GOT3 (cell line): ENCODE results near the gene HOATZ.

Experiments used
- DNase-seq: peaks from one replicate; lab custom pipeline; 2025; ENCODE audit warnings: mixed read lengths; lab: John Stamatoyannopoulos, UW

Gene HOATZ

GRCh38 chr11:111514216-111515031 is at the start of gene HOATZ:
TSS of gene HOATZ (plus strand) at chr11:111514778. CDS start at chr11:111514785, 7 bp downstream.
- no peak for DNase-seq

- no peak for DNase-seq
Observed at GRCh38 chr11:111465400-111465799, 49.2 kb upstream of the HOATZ start.

- DNase-seq, result no peak
Observed at GRCh38 chr11:111466615-111467014, 48.0 kb upstream of the HOATZ start.

GRCh38 chr11:111469200-111469599 is 45.4 kb upstream of the HOATZ start:
- no peak for DNase-seq

- DNase-seq, result no peak
Observed at GRCh38 chr11:111472228-111472627, 42.4 kb upstream of the HOATZ start.

- no peak for DNase-seq
Observed at GRCh38 chr11:111474432-111474831, 40.1 kb upstream of the HOATZ start.

GRCh38 chr11:111476366-111476765 is 38.2 kb upstream of the HOATZ start:
- no peak for DNase-seq

- no peak for DNase-seq
Observed at GRCh38 chr11:111476956-111477355, 37.6 kb upstream of the HOATZ start.

GRCh38 chr11:111477898-111478297 is 36.7 kb upstream of the HOATZ start:
- DNase-seq, result no peak

- no peak for DNase-seq
Observed at GRCh38 chr11:111479666-111480065, 34.9 kb upstream of the HOATZ start.

GRCh38 chr11:111483431-111483830 is 31.1 kb upstream of the HOATZ start:
- no peak for DNase-seq

GRCh38 chr11:111490496-111490895 is 24.1 kb upstream of the HOATZ start:
- no peak for DNase-seq

GRCh38 chr11:111494040-111494439 is 20.5 kb upstream of the HOATZ start:
- no peak for DNase-seq

- DNase-seq, result no peak
Observed at GRCh38 chr11:111499483-111499882, 15.1 kb upstream of the HOATZ start.

GRCh38 chr11:111500481-111500880 is 14.1 kb upstream of the HOATZ start:
- no peak for DNase-seq

GRCh38 chr11:111502611-111503010 is 12.0 kb upstream of the HOATZ start:
- no peak for DNase-seq

GRCh38 chr11:111510311-111510710 is 4.3 kb upstream of the HOATZ start:
- DNase-seq, result no peak

- no peak for DNase-seq
Observed at GRCh38 chr11:111512296-111513239, 2.0 kb upstream of the HOATZ start, which contains the start of gene BTG4. TSS of gene BTG4 (minus strand) at chr11:111512386. CDS start at chr11:111498776, 13,610 bp downstream.

GRCh38 chr11:111513240-111513605 is 1.4 kb upstream of the HOATZ start:
- no peak for DNase-seq

- DNase-seq, result no peak
Observed at GRCh38 chr11:111515591-111515990, 1.0 kb downstream of the HOATZ start.

GRCh38 chr11:111518668-111519067 is 4.1 kb downstream of the HOATZ start:
- no peak for DNase-seq

- DNase-seq, result no peak
Observed at GRCh38 chr11:111520560-111520959, 6.0 kb downstream of the HOATZ start.

- DNase-seq, result no peak
Observed at GRCh38 chr11:111521135-111521534, 6.6 kb downstream of the HOATZ start.
